ENCODE measurements around the gene MACO1. TPM values are rescaled to one million over a fixed set of nuclear protein-coding genes. Genes with fewer than 3 reads are reported as not detected.
"Not testable (repeated sequence)": the region's sequence is repeated elsewhere in the genome, so short reads cannot be mapped to it uniquely, and the experiment has no call there.

Gene MACO1
- total RNA-seq, 1 donor: 19.9 TPM

DNA sequence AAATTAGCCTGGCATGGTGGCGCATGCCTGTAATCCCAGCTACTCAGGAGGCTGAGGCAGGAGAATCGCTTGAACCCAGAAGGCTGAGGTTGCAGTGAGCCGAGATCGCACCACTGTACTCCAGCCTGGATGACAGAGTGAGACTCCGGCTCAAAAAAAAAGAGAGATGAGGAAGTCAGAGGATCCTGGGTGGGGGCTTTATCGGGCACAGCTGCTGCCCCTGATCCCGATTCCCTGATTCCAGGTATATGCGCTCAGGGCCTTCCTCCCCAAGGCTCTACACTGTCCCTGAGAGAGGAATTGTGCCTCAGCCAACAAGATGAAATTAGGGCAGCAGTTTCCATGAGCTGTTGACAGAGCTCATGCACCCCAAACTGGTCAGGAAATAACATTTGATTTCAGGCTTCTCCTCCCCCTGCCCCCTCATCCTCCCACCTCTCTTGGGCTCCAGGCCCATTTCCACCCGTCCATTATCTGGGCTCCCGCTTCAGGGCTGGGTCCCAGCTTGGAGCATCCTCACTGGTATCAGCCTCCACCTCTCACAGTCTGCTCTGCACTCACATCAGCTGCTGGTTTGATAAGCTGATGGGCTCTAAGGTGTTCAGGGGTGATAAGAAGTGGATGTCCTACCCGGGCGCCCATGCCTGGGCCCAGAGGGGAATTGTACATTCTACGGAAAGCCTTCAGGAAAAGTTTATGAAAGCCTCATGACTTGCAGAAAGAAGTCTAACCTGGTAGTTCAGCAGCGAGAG is 17.6 kb upstream of the MACO1 start:
- H3K4me3 ChIP-seq (ENCODE audit: low read depth, low read length); DNase-seq (ENCODE audit: low read depth): not testable (repeated sequence)

DNA sequence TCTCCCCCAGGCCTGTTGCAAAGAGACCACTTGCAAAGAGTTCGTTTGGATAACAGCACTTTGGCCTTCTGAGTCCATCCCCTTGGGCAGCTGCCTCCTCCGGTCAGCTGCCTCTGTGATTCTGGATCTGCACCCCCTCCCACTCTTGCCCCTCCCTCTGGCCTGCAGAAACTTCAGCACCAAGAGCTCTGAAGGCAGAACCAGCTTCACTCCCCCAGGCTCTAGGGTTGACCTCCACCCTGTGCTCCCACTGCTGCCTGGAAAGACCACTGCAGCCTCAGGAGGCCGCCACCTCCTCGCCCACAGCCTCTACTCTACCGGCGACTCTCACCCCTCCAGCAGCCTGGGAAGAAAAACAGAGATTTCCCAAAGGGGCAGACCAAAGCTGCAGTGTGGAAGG is 16.5 kb upstream of the MACO1 start:
- not testable (repeated sequence) for DNase-seq (ENCODE audit: low read depth); H3K4me3 ChIP-seq (ENCODE audit: low read depth, low read length)

DNA sequence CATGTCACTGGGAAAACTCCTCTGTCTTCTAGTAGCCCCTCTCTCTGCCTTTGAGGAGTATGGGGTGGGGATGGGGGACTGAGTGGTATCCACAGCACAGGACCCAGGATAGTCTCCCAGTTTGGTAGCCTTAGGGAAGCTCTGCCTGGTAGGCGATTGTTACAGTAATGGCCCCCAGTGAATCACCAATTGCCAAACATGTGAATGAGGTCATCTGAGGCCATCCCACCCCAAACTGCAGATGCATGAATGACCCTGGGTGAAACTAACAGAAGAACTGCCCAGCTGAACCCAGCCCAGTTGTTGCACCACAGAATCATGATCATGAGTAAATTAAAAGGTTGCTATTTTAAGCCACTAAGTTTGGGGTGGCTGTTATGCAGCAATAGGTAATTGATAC is 16.1 kb upstream of the MACO1 start:
- not testable (repeated sequence) for DNase-seq (ENCODE audit: low read depth); H3K4me3 ChIP-seq (ENCODE audit: low read depth, low read length)

DNA sequence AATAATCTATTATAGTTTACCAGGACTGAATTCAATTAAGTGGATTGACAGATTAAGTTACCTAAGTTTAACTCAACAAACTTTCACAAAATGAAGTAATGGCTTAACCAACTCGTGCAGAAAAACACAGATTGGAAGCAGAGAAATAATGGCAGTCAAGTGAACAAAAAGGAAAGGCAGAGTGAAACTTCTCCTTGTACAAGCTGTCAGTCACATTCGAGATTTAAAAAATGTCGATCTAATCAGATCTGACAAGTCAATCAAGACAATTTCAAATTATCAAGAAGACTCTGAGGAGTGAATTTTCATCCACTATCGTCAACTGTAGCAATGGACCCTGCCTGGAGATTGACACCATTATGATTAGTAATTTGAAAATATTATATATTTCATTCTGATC is 13.4 kb upstream of the MACO1 start:
- not testable (repeated sequence) for H3K4me3 ChIP-seq (ENCODE audit: low read depth, low read length); DNase-seq (ENCODE audit: low read depth)

DNA sequence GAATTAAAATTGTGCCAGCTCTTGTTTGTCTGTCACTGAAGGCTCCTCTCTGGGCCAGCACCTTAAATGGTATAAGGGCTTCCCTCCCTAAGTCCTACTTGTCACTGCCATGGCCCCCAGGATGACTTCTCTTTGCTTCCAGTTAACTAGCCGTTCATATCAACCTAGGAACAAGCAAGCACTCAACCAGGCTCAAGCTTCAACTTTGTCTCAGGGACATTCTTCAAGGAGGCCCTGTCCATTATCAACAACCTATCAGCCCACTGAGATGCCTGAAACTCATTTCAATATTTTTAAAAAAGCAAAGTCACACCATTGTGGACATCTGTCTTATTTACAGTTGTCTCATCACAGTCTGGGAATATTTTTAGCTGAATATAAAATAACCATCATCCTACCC is 11.4 kb upstream of the MACO1 start:
- not testable (repeated sequence) for H3K4me3 ChIP-seq (ENCODE audit: low read depth, low read length); DNase-seq (ENCODE audit: low read depth)

DNA sequence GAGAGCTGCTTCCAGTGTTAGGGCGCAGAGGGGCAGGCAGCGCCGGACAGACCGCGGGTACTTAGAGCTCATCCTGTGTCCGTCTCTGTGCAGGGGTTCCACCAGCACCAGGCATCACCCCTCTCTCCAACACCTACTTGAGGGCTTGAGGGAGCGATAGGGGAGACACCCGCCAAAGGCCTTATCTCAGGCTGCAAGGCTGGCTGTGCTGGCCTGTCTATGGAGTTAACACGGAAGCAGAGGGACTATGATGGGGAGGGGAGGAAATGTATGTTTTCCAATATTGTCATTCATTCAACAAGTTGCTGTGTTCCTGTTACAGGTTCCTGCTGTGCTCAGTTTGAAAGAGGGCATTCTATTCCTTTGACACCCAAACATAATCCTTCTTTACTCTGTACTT is 10.0 kb upstream of the MACO1 start, which contains the start of gene RHCE:
RHCE (minus strand) TSS at position 111 of the 400 bp plus-strand sequence; CDS start at position 72, 39 bp downstream.
- not testable (repeated sequence) for H3K4me3 ChIP-seq (ENCODE audit: low read depth, low read length); DNase-seq (ENCODE audit: low read depth)

DNA sequence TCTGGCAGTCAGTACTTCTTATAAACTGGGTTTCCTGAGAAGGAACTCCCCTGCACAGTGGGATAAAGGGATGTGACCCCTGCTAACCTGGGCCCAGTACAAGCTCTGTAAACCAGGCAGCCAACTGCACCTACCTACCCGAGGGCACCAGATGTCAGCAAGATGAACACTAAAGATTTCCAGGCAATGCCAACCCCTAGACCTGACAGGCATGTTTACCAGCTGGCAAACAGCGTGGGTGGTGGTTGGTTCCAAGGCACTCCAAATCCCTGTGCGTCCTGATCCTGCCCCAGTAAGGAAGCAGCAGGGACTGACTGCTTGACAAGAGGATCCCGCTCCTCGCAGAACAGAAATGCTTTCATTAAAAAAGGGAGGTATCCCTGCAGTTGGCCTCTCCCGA is 7.5 kb upstream of the MACO1 start:
- DNase-seq (ENCODE audit: low read depth); H3K4me3 ChIP-seq (ENCODE audit: low read depth, low read length): not testable (repeated sequence)

DNA sequence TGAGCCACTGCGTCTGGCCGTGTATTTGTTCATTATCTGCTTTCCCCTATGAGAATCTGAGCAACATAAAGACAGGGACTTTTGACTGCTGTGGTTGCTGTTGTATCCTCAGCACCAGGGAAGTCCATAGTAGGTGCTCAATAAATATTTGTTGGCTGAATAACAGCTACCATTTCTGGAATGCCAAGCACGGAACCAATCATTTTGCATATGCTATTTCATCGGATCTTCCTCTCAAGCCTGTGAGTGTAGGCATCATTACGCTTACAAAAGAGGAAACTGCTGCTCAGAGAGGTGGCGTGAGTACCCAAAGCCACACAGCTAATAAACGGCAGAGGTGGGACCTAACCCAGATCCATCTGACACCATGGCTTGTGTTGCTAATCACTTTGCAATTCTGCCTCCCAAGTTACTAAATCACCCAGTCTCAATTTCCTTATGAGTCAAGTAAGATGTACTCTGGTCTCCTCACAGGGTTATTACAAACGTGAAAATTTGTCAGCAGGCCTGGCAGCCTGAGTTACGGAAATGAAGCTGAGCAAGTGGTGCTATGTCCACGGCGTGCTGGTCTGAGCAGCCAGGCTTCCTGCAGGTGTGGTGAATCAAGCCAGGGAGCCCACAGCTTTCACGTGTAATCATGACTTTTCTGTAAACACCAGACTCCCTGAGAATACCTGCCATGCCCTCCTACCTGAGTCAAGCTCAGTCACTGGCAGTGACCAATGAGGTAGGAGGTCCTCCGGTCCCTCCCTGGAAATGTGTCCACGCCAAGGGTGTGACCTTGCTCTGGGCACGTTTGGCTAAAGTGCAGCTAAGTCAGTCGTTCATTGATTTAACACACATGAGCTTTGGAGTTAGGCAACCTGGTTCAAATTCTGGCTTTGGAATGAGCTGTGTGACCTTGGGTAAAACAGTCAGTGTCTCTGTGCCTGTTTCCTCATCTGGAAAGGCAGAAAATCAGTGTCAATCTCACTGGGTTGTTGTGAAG is 5.3 kb upstream of the MACO1 start:
- TF ChIP-seq, protein P1, sequence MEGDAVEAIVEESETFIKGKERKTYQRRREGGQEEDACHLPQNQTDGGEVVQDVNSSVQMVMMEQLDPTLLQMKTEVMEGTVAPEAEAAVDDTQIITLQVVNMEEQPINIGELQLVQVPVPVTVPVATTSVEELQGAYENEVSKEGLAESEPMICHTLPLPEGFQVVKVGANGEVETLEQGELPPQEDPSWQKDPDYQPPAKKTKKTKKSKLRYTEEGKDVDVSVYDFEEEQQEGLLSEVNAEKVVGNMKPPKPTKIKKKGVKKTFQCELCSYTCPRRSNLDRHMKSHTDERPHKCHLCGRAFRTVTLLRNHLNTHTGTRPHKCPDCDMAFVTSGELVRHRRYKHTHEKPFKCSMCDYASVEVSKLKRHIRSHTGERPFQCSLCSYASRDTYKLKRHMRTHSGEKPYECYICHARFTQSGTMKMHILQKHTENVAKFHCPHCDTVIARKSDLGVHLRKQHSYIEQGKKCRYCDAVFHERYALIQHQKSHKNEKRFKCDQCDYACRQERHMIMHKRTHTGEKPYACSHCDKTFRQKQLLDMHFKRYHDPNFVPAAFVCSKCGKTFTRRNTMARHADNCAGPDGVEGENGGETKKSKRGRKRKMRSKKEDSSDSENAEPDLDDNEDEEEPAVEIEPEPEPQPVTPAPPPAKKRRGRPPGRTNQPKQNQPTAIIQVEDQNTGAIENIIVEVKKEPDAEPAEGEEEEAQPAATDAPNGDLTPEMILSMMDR (IDR thresholded peaks at IDR 0.05; ENCODE audit: insufficient read depth, low read depth, low read length): no peak
- no peak overlapping the region for H3K4me3 ChIP-seq (ENCODE audit: low read depth, low read length)
- no peak for DNase-seq (ENCODE audit: low read depth)

DNA sequence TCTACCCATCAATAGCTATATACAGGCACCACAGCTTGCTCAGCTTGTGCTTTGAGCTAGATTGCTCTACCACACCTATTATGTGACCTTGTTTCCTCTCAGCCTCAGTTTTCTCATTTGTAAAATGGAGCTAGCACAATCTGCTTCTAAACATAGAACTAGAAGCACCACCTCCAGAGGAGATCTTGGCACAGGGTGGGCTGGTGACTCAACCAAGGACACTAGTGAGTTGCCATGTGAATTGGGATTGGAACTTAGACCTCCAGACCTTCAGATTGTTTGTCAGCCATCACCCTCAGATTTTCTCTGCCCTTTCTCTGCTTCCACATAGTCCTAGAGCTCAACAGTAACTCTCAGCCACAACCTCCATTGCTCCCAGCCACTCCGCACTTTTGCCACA is 3.0 kb upstream of the MACO1 start:
- DNase-seq (ENCODE audit: low read depth): no peak
- TF ChIP-seq, protein P1 (IDR thresholded peaks at IDR 0.05; ENCODE audit: insufficient read depth, low read depth, low read length): no peak
- no peak overlapping the region for H3K4me3 ChIP-seq (ENCODE audit: low read depth, low read length)

DNA sequence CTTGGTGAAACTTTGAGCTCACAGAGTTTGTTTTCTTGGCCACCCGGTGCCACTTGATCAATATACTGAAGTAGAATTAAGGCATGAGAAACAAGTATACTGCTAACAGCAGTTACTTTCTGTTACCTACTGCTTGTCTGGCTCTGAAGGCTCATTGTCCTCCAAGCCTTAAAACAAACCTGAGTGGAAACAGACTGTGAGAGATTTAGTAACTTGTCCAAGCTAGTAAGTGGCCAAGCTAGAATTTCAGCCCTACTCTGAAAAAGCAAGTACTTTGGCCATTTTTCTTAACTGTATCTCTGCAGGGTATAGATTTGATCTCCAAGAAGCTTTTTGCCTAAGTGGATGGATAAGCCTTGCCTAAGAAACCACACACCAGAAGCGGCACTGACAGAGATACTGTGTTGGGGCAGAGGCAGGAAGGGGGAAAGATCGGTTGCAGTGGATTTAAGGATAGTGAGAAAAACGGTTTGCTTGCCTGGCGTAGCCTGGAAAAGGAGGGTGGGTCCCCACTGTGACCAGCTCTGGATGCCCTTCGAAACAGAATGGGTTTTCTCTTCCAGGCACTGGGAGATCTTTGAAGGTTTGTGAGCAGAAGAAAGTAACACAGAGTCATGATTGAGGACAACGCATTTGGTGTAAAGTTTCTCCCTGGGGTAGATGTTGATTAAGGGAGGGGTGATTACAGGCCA is 2.1 kb upstream of the MACO1 start:
- TF ChIP-seq, protein P1 (IDR thresholded peaks at IDR 0.05; ENCODE audit: insufficient read depth, low read depth, low read length): no peak
- no peak overlapping the region for H3K4me3 ChIP-seq (ENCODE audit: low read depth, low read length)
- DNase-seq (ENCODE audit: low read depth): no peak

Data from fibroblast of villous mesenchyme (primary cell).